K562 (cell line): ENCODE data around the gene ATP5ME. TPM values are rescaled to one million over a fixed set of nuclear protein-coding genes. Genes with fewer than 3 reads are reported as not detected.
A peak's percentile ranks its signal among the peaks of the same experiment; 100 is the strongest.

Experiments used
- CTBP1 ChIP-seq: fragments of 450-650 bp; IDR thresholded peaks from 2 replicates; pipeline ENCODE4 v1.6.1; 2016; ENCODE audit warnings: borderline replicate concordance
- NR2C1 ChIP-seq, 2 experiments: fragments of 450-650 bp; IDR thresholded peaks; 2 replicates each; pipeline ENCODE4 v1.6.1; 2017; ENCODE audit warnings: mild to moderate bottlenecking in 2 of 2, antibody characterized with exemption in 1 of 2, inconsistent platforms in 1 of 2, missing compliant biosample characterization in 1 of 2, missing genetic modification characterization in 1 of 2
- NR4A1 ChIP-seq, 2 experiments: fragments of 250-450 bp in 1 of 2; fragments of 450-650 bp in 1 of 2; sonication (Bioruptor Pico) in 1 of 2; IDR thresholded peaks; 2 replicates each; pipeline versions ENCODE4 v1.4.0 to v1.6.1; 2016 to 2020; ENCODE audit warnings: mild to moderate bottlenecking in 2 of 2, missing compliant biosample characterization in 1 of 2, missing genetic modification characterization in 1 of 2, moderate library complexity in 1 of 2
- PHB ChIP-seq: fragments of 250-450 bp; sonication (Bioruptor Pico); IDR thresholded peaks from 2 replicates; pipeline ENCODE4 v1.5.0; 2021
- PRDM10 ChIP-seq: fragments of 450-650 bp; IDR thresholded peaks from 2 replicates; pipeline ENCODE4 v1.6.1; 2018; ENCODE audit not compliant: partially characterized antibody
- RBM15 ChIP-seq: fragments of 200-400 bp; formaldehyde crosslinking; IDR thresholded peaks from 2 replicates; pipeline ENCODE4 v1.6.1; 2018; ENCODE audit warnings: mild to moderate bottlenecking, low read length, moderate library complexity; ENCODE audit not compliant: insufficient read depth
- SMC3 ChIP-seq: conservative IDR thresholded peaks from 2 replicates; pipeline ENCODE4 v1.6.1; 2011; ENCODE audit warnings: low read depth, low read length, improper control_type of control experiment; ENCODE audit not compliant: insufficient read depth
- STAT5B ChIP-seq: fragments of 250-450 bp; sonication (Bioruptor Pico); IDR thresholded peaks from 2 replicates; pipeline ENCODE4 v1.8.0; 2021; ENCODE audit warnings: mild to moderate bottlenecking, inconsistent platforms
- TFAP4 ChIP-seq: sonication (generic); formaldehyde crosslinking; IDR thresholded peaks from 2 replicates; pipeline ENCODE4 v1.8.0; 2022; ENCODE audit warnings: missing genetic modification reagents, mild to moderate bottlenecking, moderate library complexity, borderline replicate concordance
- ZBTB7A ChIP-seq: IDR thresholded peaks from 2 replicates; pipeline ENCODE4 v1.6.1; 2011; ENCODE audit warnings: low read depth, mild to moderate bottlenecking, low read length, moderate library complexity, borderline replicate concordance; ENCODE audit not compliant: control insufficient read depth
- polyA plus RNA-seq, 8 experiments: library from polyadenylated mRNA; depleted of rRNA in 4 of 8; stranded (reverse) in 5 of 8; unstranded in 3 of 8; fragments of >200 nt; fragmentation: Nextera tagmentation in 2 of 8; fragmentation: Illumina TruSeq in 1 of 8; extraction: Ambion mirVana in 2 of 8; extraction: Trizol in 1 of 8; gene quantifications; 2 replicates each; pipeline versions ENCODE4 v1.2.1 to v1.2.3, GENCODE V29; 2011 to 2014; ENCODE audit warnings: inconsistent platforms in 1 of 8, missing spikeins in 1 of 8
- total RNA-seq, 7 experiments: library from RNA; depleted of rRNA in 6 of 7; stranded (reverse); fragments of >200 nt in 6 of 7; fragmentation: Illumina TruSeq in 2 of 7; extraction: Trizol in 2 of 7; gene quantifications; 2 replicates each; pipeline versions ENCODE4 v1.2.1 to v1.2.3, GENCODE V29; 2011 to 2021; ENCODE audit warnings: low replicate concordance in 1 of 7
- TF ChIP-seq, protein P1 (sequence below): IDR thresholded peaks from 2 replicates; pipeline ENCODE4 v1.6.1; 2011; ENCODE audit not compliant: insufficient read length; ENCODE audit errors: extremely low read depth
- TF ChIP-seq, protein P2 (sequence below), 2 experiments: fragments of 450-650 bp; formaldehyde crosslinking in 1 of 2; IDR thresholded peaks; 2 replicates each; pipeline versions ENCODE4 v1.4.0 to v1.6.1; 2014 to 2020; ENCODE audit warnings: mild to moderate bottlenecking in 2 of 2, borderline replicate concordance in 1 of 2, low read depth in 1 of 2

ATP5ME gene
- total and polyA plus RNA-seq, 9 of the 15 experiments (the other 6 are each of a cell fraction or from before 2014, with no cell fraction given), result 509 to 2,480 (median 887) TPM

DNA sequence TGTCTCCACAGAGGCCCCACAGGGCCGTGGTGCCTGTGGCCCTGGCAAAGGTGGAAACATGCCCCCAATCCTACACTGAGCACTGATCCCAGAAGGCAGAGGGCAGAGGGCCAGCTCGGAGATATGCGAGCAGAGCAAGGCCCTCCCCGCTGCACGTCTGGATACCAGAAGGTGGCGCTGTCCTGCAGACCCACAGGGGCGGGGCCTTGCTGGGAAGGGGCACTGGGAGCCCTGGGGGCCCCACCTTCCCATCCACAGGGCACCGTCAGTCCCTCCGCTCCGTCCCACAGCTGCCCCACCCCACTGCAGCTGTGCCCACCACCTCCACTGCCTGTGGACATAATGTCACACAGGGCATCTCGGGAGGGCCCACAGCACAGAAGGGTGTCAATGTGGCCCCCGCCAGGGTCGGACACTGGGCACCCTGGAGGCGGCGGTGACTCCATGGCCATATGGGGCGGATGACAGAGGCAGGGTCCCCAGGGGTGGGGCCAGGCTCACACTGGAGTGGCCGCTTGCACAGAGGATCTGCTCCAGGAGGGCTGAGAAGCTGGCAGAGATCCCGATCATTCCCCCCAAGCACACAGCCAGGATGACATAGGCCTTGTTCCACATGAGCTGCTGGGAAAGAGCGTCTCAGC is 10.0 kb upstream of the ATP5ME start (continued):
- TF ChIP-seq PRDM10 (no peak), STAT5B (CRISPR knock-in tag) (no peak), PHB (no peak), NR2C1 (IDR thresholded peaks at IDR 0.05) (no peak), NR2C1 (tag; IDR thresholded peaks at IDR 0.05) (no peak), ZBTB7A (peak; percentile 88), NR4A1 (CRISPR knock-in tag; IDR thresholded peaks at IDR 0.05) (no peak), NR4A1 (tag; IDR thresholded peaks at IDR 0.05) (0 out of 2 replicates have a peak, but pooled peaks have one; percentile 40), RBM15 (no peak), CTBP1 (peak; percentile 69), TFAP4 (CRISPR knock-in tag) (peak; percentile 41; the same call in 1 of the 2 replicates), SMC3 (peak; percentile 64)
- TF ChIP-seq, protein P1, sequence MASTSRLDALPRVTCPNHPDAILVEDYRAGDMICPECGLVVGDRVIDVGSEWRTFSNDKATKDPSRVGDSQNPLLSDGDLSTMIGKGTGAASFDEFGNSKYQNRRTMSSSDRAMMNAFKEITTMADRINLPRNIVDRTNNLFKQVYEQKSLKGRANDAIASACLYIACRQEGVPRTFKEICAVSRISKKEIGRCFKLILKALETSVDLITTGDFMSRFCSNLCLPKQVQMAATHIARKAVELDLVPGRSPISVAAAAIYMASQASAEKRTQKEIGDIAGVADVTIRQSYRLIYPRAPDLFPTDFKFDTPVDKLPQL, result no peak
- TF ChIP-seq, protein P2, sequence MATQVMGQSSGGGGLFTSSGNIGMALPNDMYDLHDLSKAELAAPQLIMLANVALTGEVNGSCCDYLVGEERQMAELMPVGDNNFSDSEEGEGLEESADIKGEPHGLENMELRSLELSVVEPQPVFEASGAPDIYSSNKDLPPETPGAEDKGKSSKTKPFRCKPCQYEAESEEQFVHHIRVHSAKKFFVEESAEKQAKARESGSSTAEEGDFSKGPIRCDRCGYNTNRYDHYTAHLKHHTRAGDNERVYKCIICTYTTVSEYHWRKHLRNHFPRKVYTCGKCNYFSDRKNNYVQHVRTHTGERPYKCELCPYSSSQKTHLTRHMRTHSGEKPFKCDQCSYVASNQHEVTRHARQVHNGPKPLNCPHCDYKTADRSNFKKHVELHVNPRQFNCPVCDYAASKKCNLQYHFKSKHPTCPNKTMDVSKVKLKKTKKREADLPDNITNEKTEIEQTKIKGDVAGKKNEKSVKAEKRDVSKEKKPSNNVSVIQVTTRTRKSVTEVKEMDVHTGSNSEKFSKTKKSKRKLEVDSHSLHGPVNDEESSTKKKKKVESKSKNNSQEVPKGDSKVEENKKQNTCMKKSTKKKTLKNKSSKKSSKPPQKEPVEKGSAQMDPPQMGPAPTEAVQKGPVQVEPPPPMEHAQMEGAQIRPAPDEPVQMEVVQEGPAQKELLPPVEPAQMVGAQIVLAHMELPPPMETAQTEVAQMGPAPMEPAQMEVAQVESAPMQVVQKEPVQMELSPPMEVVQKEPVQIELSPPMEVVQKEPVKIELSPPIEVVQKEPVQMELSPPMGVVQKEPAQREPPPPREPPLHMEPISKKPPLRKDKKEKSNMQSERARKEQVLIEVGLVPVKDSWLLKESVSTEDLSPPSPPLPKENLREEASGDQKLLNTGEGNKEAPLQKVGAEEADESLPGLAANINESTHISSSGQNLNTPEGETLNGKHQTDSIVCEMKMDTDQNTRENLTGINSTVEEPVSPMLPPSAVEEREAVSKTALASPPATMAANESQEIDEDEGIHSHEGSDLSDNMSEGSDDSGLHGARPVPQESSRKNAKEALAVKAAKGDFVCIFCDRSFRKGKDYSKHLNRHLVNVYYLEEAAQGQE (IDR thresholded peaks at IDR 0.05; ENCODE audit: borderline replicate concordance), result peak; percentile 52; the same call in 1 of the 2 replicates
- TF ChIP-seq, protein P2 (CRISPR knock-in tag; IDR thresholded peaks at IDR 0.05; ENCODE audit: low read depth), result no peak
